IMR-90 (cell line): ENCODE measurements around the gene NNMT.

ENCODE experiments used
- MAZ ChIP-seq: IDR thresholded peaks from 2 replicates; pipeline ENCODE4 v1.6.1; 2012; ENCODE audit warnings: low read depth, mild to moderate bottlenecking, low read length, improper control_type of control experiment, moderate library complexity, borderline replicate concordance
- RAD21 ChIP-seq: IDR thresholded peaks from 2 replicates; pipeline ENCODE4 v1.6.1; 2012; ENCODE audit warnings: low read length, improper control_type of control experiment
- USF2 ChIP-seq: fragments of 150-350 bp; IDR thresholded peaks from 2 replicates; pipeline ENCODE4 v1.6.1; 2017; ENCODE audit warnings: mild to moderate bottlenecking, antibody characterized with exemption, low read length, low read depth
- TF ChIP-seq, protein P1 (sequence below): conservative IDR thresholded peaks from 2 replicates; pipeline ENCODE4 v1.5.1; 2012; ENCODE audit warnings: mild to moderate bottlenecking, low read depth, low read length, improper control_type of control experiment

DNA sequence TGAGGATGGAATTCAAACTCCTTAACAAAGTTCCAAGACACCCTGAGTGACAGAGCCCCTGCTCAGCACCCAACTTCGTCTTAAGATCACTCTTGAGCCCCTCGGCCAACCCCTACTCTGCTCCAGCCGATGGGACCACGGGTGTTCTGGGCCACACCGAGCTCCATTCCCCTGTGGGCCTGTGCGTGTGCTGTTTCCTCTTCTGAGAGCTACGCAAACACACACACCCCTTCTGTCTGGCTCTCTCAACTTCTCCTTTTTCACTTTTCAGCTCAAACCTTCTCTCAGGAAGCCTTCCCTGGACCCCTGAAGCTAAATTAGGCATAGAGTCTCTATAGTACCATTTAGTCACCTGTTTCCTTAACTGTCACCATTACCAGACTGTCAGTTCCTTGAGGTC, 37.5 kb upstream of the NNMT start:
- TF ChIP-seq USF2 = no peak
- TF ChIP-seq, protein P1, sequence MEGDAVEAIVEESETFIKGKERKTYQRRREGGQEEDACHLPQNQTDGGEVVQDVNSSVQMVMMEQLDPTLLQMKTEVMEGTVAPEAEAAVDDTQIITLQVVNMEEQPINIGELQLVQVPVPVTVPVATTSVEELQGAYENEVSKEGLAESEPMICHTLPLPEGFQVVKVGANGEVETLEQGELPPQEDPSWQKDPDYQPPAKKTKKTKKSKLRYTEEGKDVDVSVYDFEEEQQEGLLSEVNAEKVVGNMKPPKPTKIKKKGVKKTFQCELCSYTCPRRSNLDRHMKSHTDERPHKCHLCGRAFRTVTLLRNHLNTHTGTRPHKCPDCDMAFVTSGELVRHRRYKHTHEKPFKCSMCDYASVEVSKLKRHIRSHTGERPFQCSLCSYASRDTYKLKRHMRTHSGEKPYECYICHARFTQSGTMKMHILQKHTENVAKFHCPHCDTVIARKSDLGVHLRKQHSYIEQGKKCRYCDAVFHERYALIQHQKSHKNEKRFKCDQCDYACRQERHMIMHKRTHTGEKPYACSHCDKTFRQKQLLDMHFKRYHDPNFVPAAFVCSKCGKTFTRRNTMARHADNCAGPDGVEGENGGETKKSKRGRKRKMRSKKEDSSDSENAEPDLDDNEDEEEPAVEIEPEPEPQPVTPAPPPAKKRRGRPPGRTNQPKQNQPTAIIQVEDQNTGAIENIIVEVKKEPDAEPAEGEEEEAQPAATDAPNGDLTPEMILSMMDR = no peak
- TF ChIP-seq RAD21 = no peak
- no peak for TF ChIP-seq MAZ
